K562 (cell line): ENCODE measurements around the gene XPO1. TPM values are rescaled to one million over a fixed set of nuclear protein-coding genes. Genes with fewer than 3 reads are reported as not detected.
"Not testable (repeated sequence)": the region's sequence is repeated elsewhere in the genome, so short reads cannot be mapped to it uniquely, and the experiment has no call there.

Source experiments
- ATAC-seq: fragments of 200-7000 bp; cut with Tn5 transposase; 3 replicates; pipeline ENCODE4 v1.9.1; 2020; ENCODE audit warnings: moderate library complexity
- BruUV-seq: library from RNA; stranded (reverse); fragments of 400-500 nt; replicated peaks from 2 replicates; lab custom pipeline; 2021; lab: Mats Ljungman, UMichigan
- CTCF ChIA-PET: fragments of 300-600 bp; formaldehyde crosslinking; extraction: SDS; loops from one replicate; lab custom pipeline; 2021; ENCODE audit warnings: low intra/inter-chr PET ratio; lab: Yijun Ruan, JAX
- POLR2A ChIA-PET: fragments of 300-600, 350-650 bp; sonication (Branson Sonifier 250); formaldehyde crosslinking; extraction: SDS; loops from one replicate; lab custom pipeline; 2021; ENCODE audit warnings: antibody characterized with exemption, inconsistent platforms; lab: Yijun Ruan, JAX
- DNase-seq, 4 experiments: peaks; one replicate each; pipeline versions ENCODE4 v3.0.0 to v3.0.0-alpha.2; 2011 to 2018; ENCODE audit warnings: low spot score in 3 of 4, mixed read lengths in 3 of 4; ENCODE audit errors: extremely low read depth in 1 of 4
- FAIRE-seq: peaks from 2 replicates; lab custom pipeline; 2011; peaks lifted over from hg19 to GRCh38; lab: Jason Lieb, UNC
- H2AFZ ChIP-seq: 2 replicates; pipeline ENCODE4 v1.6.0; 2011; ENCODE audit warnings: low read depth, low read length, control low read depth, inconsistent platforms
- H3K27ac ChIP-seq: fragments of 200-600 bp; 3 replicates; pipeline ENCODE4 v1.8.0; 2011; ENCODE audit warnings: low read depth, mild to moderate bottlenecking, control low read depth, inconsistent platforms, low read length, moderate library complexity, mixed read lengths; ENCODE audit errors: extremely low read depth
- H3K27me3 ChIP-seq, 2 experiments: fragments of 300-600 bp in 1 of 2; 2 replicates in 1 of 2; 3 replicates in 1 of 2; pipeline versions ENCODE4 v1.6.0 to v1.8.0; 2011; ENCODE audit warnings: inconsistent platforms in 2 of 2, low read length in 2 of 2, mild to moderate bottlenecking in 1 of 2, mixed read lengths in 1 of 2, moderate library complexity in 1 of 2; ENCODE audit not compliant: control insufficient read depth in 2 of 2, insufficient read depth in 2 of 2
- H3K36me3 ChIP-seq: fragments of 300-600 bp; 3 replicates; pipeline ENCODE4 v1.8.0; 2011; ENCODE audit warnings: mild to moderate bottlenecking, low read length, inconsistent platforms; ENCODE audit not compliant: control insufficient read depth, insufficient read depth
- H3K4me1 ChIP-seq, 2 experiments: fragments of 200-600 bp in 1 of 2; replicated peaks in 1 of 2; 2 replicates in 1 of 2; 3 replicates in 1 of 2; pipeline versions ENCODE4 v1.5.1 to v1.8.0; 2011; ENCODE audit warnings: inconsistent platforms in 2 of 2, low read length in 2 of 2, mild to moderate bottlenecking in 1 of 2, mixed read lengths in 1 of 2, moderate library complexity in 1 of 2; ENCODE audit not compliant: control insufficient read depth in 2 of 2, insufficient read depth in 2 of 2
- H3K4me2 ChIP-seq: 2 replicates; pipeline ENCODE4 v1.6.1; 2011; ENCODE audit warnings: low read length, control low read depth, inconsistent platforms, mixed read lengths; ENCODE audit not compliant: insufficient read depth
- H3K4me3 ChIP-seq: fragments of 200-600 bp; sonication (generic), shearing (Covaris generic); 2 replicates; pipeline ENCODE4 v1.5.1; 2016; ENCODE audit warnings: control low read depth, inconsistent platforms
- H3K79me2 ChIP-seq: fragments of 200-600 bp; 3 replicates; pipeline ENCODE4 v1.8.0; 2011; ENCODE audit warnings: low read length, inconsistent platforms; ENCODE audit not compliant: control insufficient read depth, insufficient read depth
- H3K9ac ChIP-seq, 2 experiments: 2 replicates each; pipeline versions ENCODE4 v1.6.0 to v1.6.1; 2011; ENCODE audit warnings: low read depth in 2 of 2, low read length in 2 of 2, control low read depth in 1 of 2, inconsistent platforms in 1 of 2, mild to moderate bottlenecking in 1 of 2, mixed read lengths in 1 of 2; ENCODE audit not compliant: insufficient read depth in 1 of 2
- H3K9me1 ChIP-seq: one replicate; pipeline ENCODE4 v1.6.0; 2011; ENCODE audit warnings: inconsistent platforms, mild to moderate bottlenecking, low read length, moderate library complexity; ENCODE audit not compliant: control insufficient read depth, insufficient read depth
- H3K9me3 ChIP-seq: replicated peaks from 2 replicates; pipeline ENCODE4 v1.5.1; 2011; ENCODE audit warnings: low read depth, low read length, inconsistent platforms; ENCODE audit not compliant: control insufficient read depth, insufficient read depth
- H4K20me1 ChIP-seq: replicated peaks from 2 replicates; pipeline ENCODE4 v1.6.1; 2011; ENCODE audit warnings: low read length, inconsistent platforms, mixed read lengths; ENCODE audit not compliant: control insufficient read depth, insufficient read depth
- BHLHE40 ChIP-seq: IDR thresholded peaks from 2 replicates; pipeline ENCODE4 v1.6.1; 2011; ENCODE audit warnings: low read length, improper control_type of control experiment
- CREB5 ChIP-seq: fragments of 250-450 bp; sonication (Bioruptor Pico); IDR thresholded peaks from 2 replicates; pipeline ENCODE4 v1.5.0; 2020; ENCODE audit warnings: mild to moderate bottlenecking
- MYNN ChIP-seq, 2 experiments: sonication (generic); formaldehyde crosslinking in 1 of 2; IDR thresholded peaks; 2 replicates each; pipeline versions ENCODE4 v1.5.0 to v1.6.1; 2016 to 2020; ENCODE audit warnings: antibody characterized with exemption in 1 of 2, missing genetic modification reagents in 1 of 2
- POLR2A ChIP-seq: fragments of 450-650 bp; conservative IDR thresholded peaks from 2 replicates; pipeline ENCODE4 v1.6.1; 2016
- POLR2AphosphoS2 ChIP-seq: IDR thresholded peaks from 2 replicates; pipeline ENCODE4 v1.6.1; 2012; ENCODE audit warnings: low read length, improper control_type of control experiment
- POLR2AphosphoS5 ChIP-seq: IDR thresholded peaks from 2 replicates; pipeline ENCODE4 v1.6.1; 2011; ENCODE audit warnings: mild to moderate bottlenecking, low read depth, low read length, moderate library complexity; ENCODE audit not compliant: control insufficient read depth, insufficient read depth
- POLR2B ChIP-seq: fragments of 450-650 bp; IDR thresholded peaks from 2 replicates; pipeline ENCODE4 v1.6.1; 2018; ENCODE audit warnings: low read depth; ENCODE audit not compliant: partially characterized antibody
- SUPT5H ChIP-seq: fragments of 450-650 bp; IDR thresholded peaks from 2 replicates; pipeline ENCODE4 v1.6.1; 2016
- VEZF1 ChIP-seq: fragments of 200-800 bp; sonication (Bioruptor generic); IDR thresholded peaks from 2 replicates; pipeline ENCODE4 v1.6.1; 2017; ENCODE audit warnings: missing genetic modification characterization, missing compliant biosample characterization
- ZBED1 ChIP-seq: IDR thresholded peaks from 2 replicates; pipeline ENCODE4 v1.6.1; 2014
- ZBTB9 ChIP-seq: fragments of 450-650 bp; formaldehyde crosslinking; IDR thresholded peaks from 2 replicates; pipeline ENCODE4 v1.4.0; 2020; ENCODE audit warnings: mild to moderate bottlenecking, moderate library complexity
- ZNF384 ChIP-seq: IDR thresholded peaks from 2 replicates; pipeline ENCODE4 v1.6.1; 2012; ENCODE audit warnings: low read depth, low read length, improper control_type of control experiment
- WGBS: fragments of 100-300 bp; shearing (Covaris generic); methylation state at CpG from one replicate; pipeline ENCODE4 v1.1.6; 2016; ENCODE audit warnings: low coverage, mixed read lengths; ENCODE audit not compliant: insufficient coverage; ENCODE audit errors: missing lambda C conversion rate; 5-methylcytosine and 5-hydroxymethylcytosine counted together
- in situ Hi-C: fragments of 300-500 bp; cut with MboI; formaldehyde crosslinking; loops from 4 replicates; pipeline ENCODE4 v1.15.0; 2018; ENCODE audit warnings: inconsistent platforms, mixed read lengths
- intact Hi-C: fragments of 100-400 bp; cut with micrococcal nuclease; formaldehyde crosslinking; loops from 2 replicates; pipeline ENCODE4 v1.14.2; 2022
- polyA plus RNA-seq, 8 experiments: library from polyadenylated mRNA; depleted of rRNA in 4 of 8; stranded (reverse) in 5 of 8; unstranded in 3 of 8; fragments of >200 nt; fragmentation: Nextera tagmentation in 2 of 8; fragmentation: Illumina TruSeq in 1 of 8; extraction: Ambion mirVana in 2 of 8; extraction: Trizol in 1 of 8; gene quantifications; 2 replicates each; pipeline versions ENCODE4 v1.2.1 to v1.2.3, GENCODE V29; 2011 to 2014; ENCODE audit warnings: inconsistent platforms in 1 of 8, missing spikeins in 1 of 8
- total RNA-seq, 7 experiments: library from RNA; depleted of rRNA in 6 of 7; stranded (reverse); fragments of >200 nt in 6 of 7; fragmentation: Illumina TruSeq in 2 of 7; extraction: Trizol in 2 of 7; gene quantifications; 2 replicates each; pipeline versions ENCODE4 v1.2.1 to v1.2.3, GENCODE V29; 2011 to 2021; ENCODE audit warnings: low replicate concordance in 1 of 7

Gene XPO1
- total and polyA plus RNA-seq, 9 of the 15 experiments (the other 6 are each of a cell fraction or from before 2014, with no cell fraction given), result 86.2 to 307 (median 216) TPM

- H3K4me3 ChIP-seq; H4K20me1 ChIP-seq; H3K27ac ChIP-seq; H3K4me1 ChIP-seq; H3K9me1 ChIP-seq; H3K27me3 ChIP-seq; in situ Hi-C loops; DNase-seq; H2AFZ ChIP-seq; CTCF ChIA-PET; BruUV-seq; H3K4me2 ChIP-seq; H3K9ac ChIP-seq; H3K9me3 ChIP-seq; TF ChIP-seq MYNN (CRISPR knock-in tag; IDR thresholded peaks at IDR 0.05): not testable (repeated sequence)
- POLR2A ChIA-PET, result interaction anchor here (0.8 to 1.4 kb wide), 3 partner anchors 13 to 18 kb away, joined by 3 to 4 read pairs (median 3); no protein-coding TSS in a partner anchor
- TF ChIP-seq POLR2AphosphoS5, result peak; percentile 66; the same call in 1 of the 2 replicates
- TF ChIP-seq ZBTB9, result 0 out of 2 replicates have a peak, but pooled peaks have one; percentile 23
- TF ChIP-seq ZBED1, result peak; percentile 29; the same call in 1 of the 2 replicates
- TF ChIP-seq VEZF1, result 0 out of 2 replicates have a peak, but pooled peaks have one; percentile 15
- TF ChIP-seq POLR2A, result peak; percentile 75
- TF ChIP-seq BHLHE40, result peak; percentile 31; the same call in 1 of the 2 replicates
- TF ChIP-seq MYNN (IDR thresholded peaks at IDR 0.05), result peak; percentile 50
- peak; percentile 47 for TF ChIP-seq POLR2B
- peak; percentile 71 for TF ChIP-seq SUPT5H
- 0 out of 2 replicates have a peak, but pooled peaks have one; percentile 46 for TF ChIP-seq CREB5 (CRISPR knock-in tag)
- peak; percentile 54; the same call in 1 of the 2 replicates for TF ChIP-seq ZNF384
- peak; percentile 36; the same call in 1 of the 2 replicates for TF ChIP-seq POLR2AphosphoS2
- 60% methylated on average over 11 of the region's 12 CpGs for WGBS
- Histone ChIP-seq H3K79me2 (peaks cover 15% of the 10 kb centered on the region), H3K36me3 (peaks cover 62% of the 10 kb centered on the region)
- ATAC-seq (peak; percentile 26), FAIRE-seq (peak; percentile 44)
- intact Hi-C loops, result loop anchor here (10.0 kb wide), 1 partner anchor 342 kb away; no protein-coding TSS in a partner anchor
Observed at GRCh38 chr2:61476929-61477589, 61.1 kb downstream of the XPO1 start.
